ENCODE measurements around the gene ZBTB7C. TPM values are rescaled to one million over a fixed set of nuclear protein-coding genes. Genes with fewer than 3 reads are reported as not detected.

Gene ZBTB7C
- polyA plus RNA-seq, 1 of the 3 experiments (the other 2 are of a cell fraction), result 0.05 TPM

DNA sequence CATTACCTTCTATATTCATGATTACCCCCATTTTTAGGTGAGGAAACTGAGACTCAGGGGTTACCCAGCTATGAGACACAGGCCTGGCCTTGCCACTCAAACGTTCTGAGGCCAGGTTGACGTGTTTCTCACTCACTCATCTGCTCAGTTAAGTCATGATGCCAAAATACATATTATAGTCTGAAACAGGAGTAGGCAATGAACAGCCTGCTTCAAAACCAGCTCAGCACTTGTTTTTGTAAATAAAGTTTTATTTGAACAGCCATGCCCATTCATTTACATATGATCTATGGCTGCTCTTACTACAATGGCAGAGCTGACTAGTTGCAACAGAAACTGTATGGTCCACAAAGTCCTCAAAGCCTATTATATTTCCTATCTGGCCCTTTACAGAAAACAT, 404.6 kb downstream of the ZBTB7C start:
- DNase-seq, result no peak
- POLR2A ChIA-PET, result interaction anchor here (0.6 kb wide), 2 partner anchors 157 to 1482 kb away, joined by 3 to 6 read pairs; partner anchors contain the start of gene C18orf32

More for the DNA sequence above, 404.6 kb downstream of the ZBTB7C start:
- no peak overlapping the region for H2AFZ ChIP-seq (ENCODE audit: low read depth)
- no peaks in the 10 kb centered on the region for H4K20me1 ChIP-seq (ENCODE audit: insufficient read depth)
- no peaks in the 10 kb centered on the region for H3K79me2 ChIP-seq (ENCODE audit: insufficient read depth)
- H3K4me2 ChIP-seq, result no peak overlapping the region
- TF ChIP-seq POLR2AphosphoS5 (IDR thresholded peaks at IDR 0.05; ENCODE audit: low read depth, low read length) (no peak), MEF2A (IDR thresholded peaks at IDR 0.05; ENCODE audit: borderline replicate concordance, low read depth) (no peak), SMC3 (IDR thresholded peaks at IDR 0.05; ENCODE audit: low read depth, low read length) (no peak), FOXM1 (IDR thresholded peaks at IDR 0.05; ENCODE audit: low read depth) (no peak), CHD2 (IDR thresholded peaks at IDR 0.05; ENCODE audit: low read length, partially characterized antibody) (no peak), SIN3A (IDR thresholded peaks at IDR 0.05; ENCODE audit: borderline replicate concordance, low read depth, low read length) (no peak), GATA2 (CRISPR knock-in tag; IDR thresholded peaks at IDR 0.05) (no peak), MXI1 (IDR thresholded peaks at IDR 0.05; ENCODE audit: low read depth, low read length) (no peak), TAF1 (IDR thresholded peaks at IDR 0.05; ENCODE audit: borderline replicate concordance, low read depth, low read length) (no peak), RFX5 (IDR thresholded peaks at IDR 0.05; ENCODE audit: low read length) (no peak), FOSL2 (IDR thresholded peaks at IDR 0.05; ENCODE audit: borderline replicate concordance, low read depth) (no peak), RAD21 (IDR thresholded peaks at IDR 0.05; ENCODE audit: low read length) (no peak), ELF1 (IDR thresholded peaks at IDR 0.05) (no peak)
- TF ChIP-seq, protein P1, sequence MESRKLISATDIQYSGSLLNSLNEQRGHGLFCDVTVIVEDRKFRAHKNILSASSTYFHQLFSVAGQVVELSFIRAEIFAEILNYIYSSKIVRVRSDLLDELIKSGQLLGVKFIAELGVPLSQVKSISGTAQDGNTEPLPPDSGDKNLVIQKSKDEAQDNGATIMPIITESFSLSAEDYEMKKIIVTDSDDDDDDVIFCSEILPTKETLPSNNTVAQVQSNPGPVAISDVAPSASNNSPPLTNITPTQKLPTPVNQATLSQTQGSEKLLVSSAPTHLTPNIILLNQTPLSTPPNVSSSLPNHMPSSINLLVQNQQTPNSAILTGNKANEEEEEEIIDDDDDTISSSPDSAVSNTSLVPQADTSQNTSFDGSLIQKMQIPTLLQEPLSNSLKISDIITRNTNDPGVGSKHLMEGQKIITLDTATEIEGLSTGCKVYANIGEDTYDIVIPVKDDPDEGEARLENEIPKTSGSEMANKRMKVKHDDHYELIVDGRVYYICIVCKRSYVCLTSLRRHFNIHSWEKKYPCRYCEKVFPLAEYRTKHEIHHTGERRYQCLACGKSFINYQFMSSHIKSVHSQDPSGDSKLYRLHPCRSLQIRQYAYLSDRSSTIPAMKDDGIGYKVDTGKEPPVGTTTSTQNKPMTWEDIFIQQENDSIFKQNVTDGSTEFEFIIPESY (IDR thresholded peaks at IDR 0.05; ENCODE audit: borderline replicate concordance, low read depth), result no peak
- TF ChIP-seq, protein P2, sequence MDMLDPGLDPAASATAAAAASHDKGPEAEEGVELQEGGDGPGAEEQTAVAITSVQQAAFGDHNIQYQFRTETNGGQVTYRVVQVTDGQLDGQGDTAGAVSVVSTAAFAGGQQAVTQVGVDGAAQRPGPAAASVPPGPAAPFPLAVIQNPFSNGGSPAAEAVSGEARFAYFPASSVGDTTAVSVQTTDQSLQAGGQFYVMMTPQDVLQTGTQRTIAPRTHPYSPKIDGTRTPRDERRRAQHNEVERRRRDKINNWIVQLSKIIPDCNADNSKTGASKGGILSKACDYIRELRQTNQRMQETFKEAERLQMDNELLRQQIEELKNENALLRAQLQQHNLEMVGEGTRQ (IDR thresholded peaks at IDR 0.05; ENCODE audit: borderline replicate concordance, low read depth, low read length), result no peak
- TF ChIP-seq, protein P3, sequence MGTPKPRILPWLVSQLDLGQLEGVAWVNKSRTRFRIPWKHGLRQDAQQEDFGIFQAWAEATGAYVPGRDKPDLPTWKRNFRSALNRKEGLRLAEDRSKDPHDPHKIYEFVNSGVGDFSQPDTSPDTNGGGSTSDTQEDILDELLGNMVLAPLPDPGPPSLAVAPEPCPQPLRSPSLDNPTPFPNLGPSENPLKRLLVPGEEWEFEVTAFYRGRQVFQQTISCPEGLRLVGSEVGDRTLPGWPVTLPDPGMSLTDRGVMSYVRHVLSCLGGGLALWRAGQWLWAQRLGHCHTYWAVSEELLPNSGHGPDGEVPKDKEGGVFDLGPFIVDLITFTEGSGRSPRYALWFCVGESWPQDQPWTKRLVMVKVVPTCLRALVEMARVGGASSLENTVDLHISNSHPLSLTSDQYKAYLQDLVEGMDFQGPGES (IDR thresholded peaks at IDR 0.05; ENCODE audit: low read depth, low read length), result no peak
- TF ChIP-seq, protein P4, sequence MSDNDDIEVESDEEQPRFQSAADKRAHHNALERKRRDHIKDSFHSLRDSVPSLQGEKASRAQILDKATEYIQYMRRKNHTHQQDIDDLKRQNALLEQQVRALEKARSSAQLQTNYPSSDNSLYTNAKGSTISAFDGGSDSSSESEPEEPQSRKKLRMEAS (IDR thresholded peaks at IDR 0.05; ENCODE audit: low read depth), result no peak
- TF ChIP-seq, protein P5, sequence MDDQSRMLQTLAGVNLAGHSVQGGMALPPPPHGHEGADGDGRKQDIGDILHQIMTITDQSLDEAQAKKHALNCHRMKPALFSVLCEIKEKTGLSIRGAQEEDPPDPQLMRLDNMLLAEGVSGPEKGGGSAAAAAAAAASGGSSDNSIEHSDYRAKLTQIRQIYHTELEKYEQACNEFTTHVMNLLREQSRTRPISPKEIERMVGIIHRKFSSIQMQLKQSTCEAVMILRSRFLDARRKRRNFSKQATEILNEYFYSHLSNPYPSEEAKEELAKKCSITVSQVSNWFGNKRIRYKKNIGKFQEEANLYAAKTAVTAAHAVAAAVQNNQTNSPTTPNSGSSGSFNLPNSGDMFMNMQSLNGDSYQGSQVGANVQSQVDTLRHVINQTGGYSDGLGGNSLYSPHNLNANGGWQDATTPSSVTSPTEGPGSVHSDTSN (IDR thresholded peaks at IDR 0.05), result no peak
- H3K9me2 ChIP-seq, result no peaks in the 10 kb centered on the region
- CTCF ChIA-PET, result interaction anchor here (0.9 kb wide), 1 partner anchor 660 kb away, joined by 4 read pairs; no protein-coding TSS in a partner anchor
- 63% methylated on average over 2 of the region's 2 CpGs for WGBS (ENCODE audit: low lambda C conversion rate)
- H3K9me3 ChIP-seq, result no peaks in the 10 kb centered on the region
- H3K27ac ChIP-seq (ENCODE audit: low read depth in 2 of 2, low read length in 1 of 2), result peak overlapping the region in 1 of 2 experiments; percentile 34; a peak in 1 of 4 replicates
- H3K36me3 ChIP-seq (replicated peaks in 1 of 2; ENCODE audit: control insufficient read depth in 1 of 2, insufficient read depth in 2 of 2, low read length in 1 of 2), result no peaks in the 10 kb centered on the region
- no peaks in the 10 kb centered on the region for H3K27me3 ChIP-seq (ENCODE audit: insufficient read depth)
- no peak overlapping the region for H3K9ac ChIP-seq
- no peaks in the 10 kb centered on the region for H3F3A ChIP-seq (replicated peaks; ENCODE audit: insufficient read depth)
- peaks cover 4 to 23% of the 10 kb centered on the region in 2 experiments; a peak in 2 of 4 replicates for H3K4me1 ChIP-seq (ENCODE audit: control insufficient read depth in 1 of 2, insufficient read depth in 2 of 2, low read depth in 1 of 2, low read length in 1 of 2)
- H3K4me3 ChIP-seq (ENCODE audit: low read depth in 2 of 2, low read length in 1 of 2), result no peak overlapping the region

Measured in SK-N-SH (cell line).